DLD1 (cell line): Measurements from ENCODE around the gene ACOT2.
"Not testable (repeated sequence)": the region's sequence is repeated elsewhere in the genome, so short reads cannot be mapped to it uniquely, and the experiment has no call there.

Source experiments
- in situ Hi-C: cut with HindIII; loops from 2 replicates; pipeline ENCODE4 v1.10.0; 2017; ENCODE audit warnings: low sequenced_read_pairs

Gene ACOT2

GRCh38 chr14:73567951-73568885 is 795 bp upstream of the ACOT2 start:
- in situ Hi-C loops: no loop called here

- in situ Hi-C loops: not testable (repeated sequence)
Measured at GRCh38 chr14:73568886-73569184, 178 bp upstream of the ACOT2 start.

- in situ Hi-C loops: not testable (repeated sequence)
Measured at GRCh38 chr14:73570913-73571312, 1.9 kb downstream of the ACOT2 start.

GRCh38 chr14:73573034-73573433 is 4.0 kb downstream of the ACOT2 start:
- in situ Hi-C loops: not testable (repeated sequence)

GRCh38 chr14:73573740-73574139 is 4.7 kb downstream of the ACOT2 start:
- in situ Hi-C loops: not testable (repeated sequence)

- in situ Hi-C loops: not testable (repeated sequence)
Measured at GRCh38 chr14:73574251-73574650, 5.2 kb downstream of the ACOT2 start.

- in situ Hi-C loops: no loop called here
Measured at GRCh38 chr14:73576391-73576790, 7.4 kb downstream of the ACOT2 start.

GRCh38 chr14:73577214-73577613 is 8.2 kb downstream of the ACOT2 start:
- in situ Hi-C loops: not testable (repeated sequence)

- in situ Hi-C loops: not testable (repeated sequence)
Measured at GRCh38 chr14:73582102-73582979, 13.3 kb downstream of the ACOT2 start.

- in situ Hi-C loops: no loop called here
Measured at GRCh38 chr14:73588695-73589094, 19.7 kb downstream of the ACOT2 start.

- in situ Hi-C loops: no loop called here
Measured at GRCh38 chr14:73589116-73589515, 20.1 kb downstream of the ACOT2 start.

- in situ Hi-C loops: not testable (repeated sequence)
Measured at GRCh38 chr14:73590673-73591004, 21.6 kb downstream of the ACOT2 start.

GRCh38 chr14:73591690-73592449 is 22.9 kb downstream of the ACOT2 start, which contains the start of gene ACOT4:
ACOT4 (plus strand) TSS chr14:73591873; CDS start chr14:73591960, 87 bp downstream.
- in situ Hi-C loops: no loop called here

GRCh38 chr14:73594491-73594890 is 25.5 kb downstream of the ACOT2 start:
- in situ Hi-C loops: no loop called here

- in situ Hi-C loops: no loop called here
Measured at GRCh38 chr14:73599499-73599898, 30.5 kb downstream of the ACOT2 start.

- in situ Hi-C loops: no loop called here
Measured at GRCh38 chr14:73602994-73603393, 34.0 kb downstream of the ACOT2 start.

GRCh38 chr14:73606271-73606670 is 37.3 kb downstream of the ACOT2 start:
- in situ Hi-C loops: no loop called here

GRCh38 chr14:73607241-73607640 is 38.2 kb downstream of the ACOT2 start:
- in situ Hi-C loops: no loop called here

- in situ Hi-C loops: no loop called here
Measured at GRCh38 chr14:73610687-73611086, 41.7 kb downstream of the ACOT2 start.

- in situ Hi-C loops: no loop called here
Measured at GRCh38 chr14:73612339-73613045, 43.5 kb downstream of the ACOT2 start, which contains the start of gene ACOT6. ACOT6 (plus strand) TSS chr14:73612517; CDS start chr14:73612572, 55 bp downstream.
